ELF-1 (cell line): Measurements from ENCODE around the gene SH3RF2.

Experiments
- DNase-seq: peaks from one replicate; pipeline ENCODE4 v3.0.0-alpha.2; 2016; ENCODE audit warnings: low read depth, low spot score

SH3RF2 gene

DNA sequence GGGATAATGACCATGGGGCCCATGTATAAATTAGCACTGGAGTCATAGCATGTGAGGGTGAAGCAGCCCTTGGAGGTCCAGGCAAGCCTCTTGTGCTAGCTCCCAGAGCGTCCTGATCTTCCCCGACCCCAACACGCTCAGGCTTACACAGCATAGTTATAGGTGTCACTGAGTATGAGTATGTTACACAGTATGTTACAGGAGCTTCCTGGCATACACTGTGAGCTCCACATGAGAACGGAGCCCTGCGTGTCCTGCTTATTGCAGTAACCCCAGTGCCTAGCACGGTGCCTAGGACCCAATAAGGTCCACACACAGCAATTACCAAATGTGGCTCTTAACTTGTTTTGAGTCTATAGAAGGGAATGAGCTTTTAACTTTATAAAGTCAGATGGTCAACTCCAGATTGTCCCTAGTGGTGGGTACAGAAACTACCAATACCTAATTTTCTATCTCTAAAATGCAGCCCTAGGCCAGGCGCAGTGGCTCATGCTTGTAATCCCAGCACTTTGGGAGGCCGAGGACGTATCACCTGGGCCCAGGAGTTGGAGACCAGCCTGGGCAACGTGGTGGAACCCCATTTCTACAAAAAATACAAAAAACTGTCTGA lies 104.9 kb downstream of the SH3RF2 start:
- peak; percentile 25 for DNase-seq

- DNase-seq = no peak
Measured at GRCh38 chr5:146042628-146043279, 106.4 kb downstream of the SH3RF2 start.

- DNase-seq = no peak
Measured at GRCh38 chr5:146043722-146044121, 107.3 kb downstream of the SH3RF2 start.

- no peak for DNase-seq
Measured at GRCh38 chr5:146047396-146047795, 111.0 kb downstream of the SH3RF2 start.

GRCh38 chr5:146048994-146049703 lies 112.8 kb downstream of the SH3RF2 start:
- peak; percentile 63 for DNase-seq

DNA sequence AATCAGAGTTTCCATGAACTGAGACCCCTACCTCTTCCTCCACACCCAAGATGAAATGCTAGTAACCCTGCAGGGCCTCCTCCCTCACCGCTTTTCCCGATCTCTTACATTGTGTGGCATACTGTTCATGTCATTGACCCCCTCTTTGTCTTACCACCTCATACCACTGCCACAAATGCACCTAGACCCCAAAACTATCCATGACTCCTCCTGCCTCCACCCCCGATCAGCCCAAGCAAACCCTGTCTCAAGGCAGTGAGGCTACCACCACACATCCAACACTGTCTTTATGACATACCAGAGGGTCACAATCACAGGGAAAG lies 113.3 kb downstream of the SH3RF2 start:
- no peak for DNase-seq

DNA sequence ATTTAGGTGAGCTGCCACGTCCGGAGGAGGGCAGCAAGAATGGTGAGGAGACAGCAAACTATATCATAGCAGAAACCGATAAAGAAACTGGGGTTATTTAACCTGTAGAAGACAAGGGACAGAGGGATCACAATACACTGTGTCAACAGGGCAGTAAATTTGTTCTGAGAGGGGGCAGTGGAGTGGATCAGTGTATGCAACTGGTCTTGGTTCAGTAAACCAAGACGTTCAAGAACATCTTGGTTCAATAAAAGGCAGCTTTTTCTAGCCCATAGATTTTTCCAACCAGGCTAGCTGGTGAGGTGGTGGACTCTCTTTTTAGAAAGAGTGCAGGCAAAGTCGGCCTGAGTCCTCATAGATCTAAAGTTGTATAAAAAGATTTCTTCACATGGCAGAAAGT lies 113.7 kb downstream of the SH3RF2 start:
- no peak for DNase-seq

- DNase-seq = no peak
Measured at GRCh38 chr5:146051678-146052077, 115.3 kb downstream of the SH3RF2 start.

DNA sequence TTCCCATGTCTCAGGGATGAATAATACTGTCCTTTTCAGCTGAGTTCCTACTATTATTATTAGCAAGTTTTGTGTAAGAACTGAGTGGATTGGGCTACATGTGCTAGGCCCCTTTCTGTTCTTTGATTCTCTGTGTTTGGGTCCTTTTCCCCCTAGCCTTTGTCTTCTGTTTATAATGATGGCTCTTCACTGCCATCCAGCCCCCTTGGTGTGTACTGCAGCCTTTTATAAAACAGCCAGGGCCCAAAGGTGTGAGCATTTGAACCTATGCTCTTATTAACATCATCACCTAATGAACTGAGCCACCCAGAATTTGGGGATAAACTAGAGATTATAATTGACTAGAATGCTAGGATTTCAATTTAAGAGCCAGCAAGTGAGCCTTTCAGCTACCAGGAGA lies 116.4 kb downstream of the SH3RF2 start:
- no peak for DNase-seq

- DNase-seq = no peak
Measured at GRCh38 chr5:146055432-146055831, 119.1 kb downstream of the SH3RF2 start.

- DNase-seq = no peak
Measured at GRCh38 chr5:146059460-146060220, 123.3 kb downstream of the SH3RF2 start.

DNA sequence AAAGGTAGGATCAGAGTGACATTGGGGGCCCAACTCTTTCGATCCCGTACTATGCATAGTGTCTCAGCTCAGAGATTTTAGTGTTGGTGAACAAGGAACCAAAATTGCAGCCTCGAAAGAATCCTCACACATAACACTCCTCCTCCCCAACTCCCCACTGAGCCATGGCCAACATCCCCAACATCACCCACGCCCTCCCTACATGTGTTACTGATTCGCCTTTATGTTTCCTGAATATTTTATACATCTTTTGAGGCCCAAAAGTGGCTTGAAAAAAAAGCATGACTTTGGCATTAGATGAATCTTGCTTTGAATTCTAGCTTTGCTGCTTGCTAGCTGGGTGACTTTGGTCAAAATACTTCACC lies 123.8 kb downstream of the SH3RF2 start:
- DNase-seq = no peak

- no peak for DNase-seq
Measured at GRCh38 chr5:146066968-146067367, 130.6 kb downstream of the SH3RF2 start.

DNA sequence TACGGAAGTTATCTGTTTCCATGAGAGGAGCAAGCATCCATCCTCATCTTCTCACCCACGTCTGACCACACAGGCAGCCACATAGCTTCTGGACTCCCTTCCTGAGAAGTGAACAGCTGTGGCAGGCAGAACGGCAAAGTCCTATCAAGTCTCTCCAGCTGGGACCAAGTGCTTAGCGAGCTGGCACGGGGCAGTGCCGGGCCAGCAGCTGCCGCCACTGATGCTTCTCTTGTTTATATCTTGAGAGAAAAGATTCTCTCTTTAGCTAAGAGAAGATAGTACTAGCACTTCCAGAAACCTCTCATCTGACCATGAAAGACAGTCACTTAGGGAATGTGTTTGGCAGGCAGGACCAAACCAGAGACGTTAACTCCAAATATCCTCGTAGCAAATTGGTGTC lies 131.8 kb downstream of the SH3RF2 start:
- DNase-seq = no peak

DNA sequence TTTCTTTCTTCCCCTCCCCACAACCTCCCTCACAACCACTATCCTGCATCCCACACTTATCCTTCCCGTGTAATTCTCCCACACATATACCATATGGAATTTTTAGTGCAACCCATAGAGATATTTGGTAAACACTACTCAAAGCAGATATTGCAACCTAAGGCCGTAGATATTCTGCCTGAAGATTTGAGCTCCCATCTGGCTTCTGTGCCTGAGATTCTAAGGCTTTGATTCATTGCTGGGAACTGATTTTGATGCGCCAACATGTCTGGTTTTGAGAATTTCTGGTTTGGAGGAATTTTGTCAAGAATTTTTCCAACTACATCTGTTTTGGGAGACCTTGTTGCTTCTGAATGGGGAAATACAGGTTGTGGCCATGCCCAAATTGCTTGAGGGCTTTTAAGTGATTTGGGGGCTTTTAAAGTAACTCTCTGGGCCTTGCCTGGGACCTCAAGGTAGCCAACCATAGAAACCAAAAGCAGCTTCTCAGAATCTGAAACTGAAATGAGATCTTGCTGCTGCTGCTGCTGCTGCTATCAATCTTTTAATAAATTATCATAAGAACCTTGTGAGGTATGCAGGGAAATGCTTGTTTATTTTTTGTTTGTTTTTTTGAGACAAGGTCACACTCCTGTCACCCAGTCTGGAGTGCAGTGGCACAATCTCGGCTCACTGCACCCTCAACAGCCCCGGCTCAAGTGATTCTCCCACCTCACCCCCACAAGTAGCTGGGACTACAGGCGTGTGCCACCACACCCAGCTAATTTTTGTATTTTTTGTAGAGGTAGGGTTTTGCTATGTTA lies 132.8 kb downstream of the SH3RF2 start:
- DNase-seq = no peak

DNA sequence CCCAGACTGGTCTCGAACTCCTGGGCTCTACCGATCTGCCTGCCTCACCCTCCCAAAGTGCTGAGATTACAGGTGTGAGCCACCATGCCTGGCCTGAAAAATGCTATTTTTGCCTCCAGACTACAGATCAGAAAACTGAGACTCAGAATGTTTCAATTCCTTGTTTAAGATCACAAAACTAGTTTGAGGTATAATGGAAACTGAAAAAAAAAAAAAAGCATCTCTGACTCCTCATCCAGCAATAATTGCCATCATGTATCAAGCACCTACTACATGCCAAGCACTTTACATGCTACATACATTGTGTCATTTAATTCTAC lies 133.4 kb downstream of the SH3RF2 start:
- DNase-seq = no peak

GRCh38 chr5:146070746-146071145 lies 134.4 kb downstream of the SH3RF2 start:
- no peak for DNase-seq

GRCh38 chr5:146071171-146071570 lies 134.8 kb downstream of the SH3RF2 start:
- no peak for DNase-seq

DNA sequence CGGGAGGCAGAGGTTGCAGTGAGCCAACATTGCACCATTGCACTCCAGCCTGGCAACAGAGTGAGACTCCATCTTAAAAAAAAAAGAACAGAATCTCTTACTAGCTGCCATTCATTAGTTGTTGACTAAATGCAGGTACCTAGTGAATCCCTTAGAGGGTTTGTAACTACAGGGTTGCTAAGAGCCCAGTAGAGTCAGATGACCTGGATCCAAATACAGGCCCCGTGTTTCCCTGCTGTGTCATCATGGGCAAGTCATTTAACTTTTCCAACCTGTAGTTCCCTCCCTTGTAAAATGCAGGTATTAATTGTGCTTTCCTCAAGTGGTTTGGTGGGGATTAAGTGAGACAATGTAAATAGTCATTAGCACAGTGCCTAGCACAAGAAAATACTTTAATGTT lies 136.2 kb downstream of the SH3RF2 start:
- DNase-seq = peak; percentile 15

DNA sequence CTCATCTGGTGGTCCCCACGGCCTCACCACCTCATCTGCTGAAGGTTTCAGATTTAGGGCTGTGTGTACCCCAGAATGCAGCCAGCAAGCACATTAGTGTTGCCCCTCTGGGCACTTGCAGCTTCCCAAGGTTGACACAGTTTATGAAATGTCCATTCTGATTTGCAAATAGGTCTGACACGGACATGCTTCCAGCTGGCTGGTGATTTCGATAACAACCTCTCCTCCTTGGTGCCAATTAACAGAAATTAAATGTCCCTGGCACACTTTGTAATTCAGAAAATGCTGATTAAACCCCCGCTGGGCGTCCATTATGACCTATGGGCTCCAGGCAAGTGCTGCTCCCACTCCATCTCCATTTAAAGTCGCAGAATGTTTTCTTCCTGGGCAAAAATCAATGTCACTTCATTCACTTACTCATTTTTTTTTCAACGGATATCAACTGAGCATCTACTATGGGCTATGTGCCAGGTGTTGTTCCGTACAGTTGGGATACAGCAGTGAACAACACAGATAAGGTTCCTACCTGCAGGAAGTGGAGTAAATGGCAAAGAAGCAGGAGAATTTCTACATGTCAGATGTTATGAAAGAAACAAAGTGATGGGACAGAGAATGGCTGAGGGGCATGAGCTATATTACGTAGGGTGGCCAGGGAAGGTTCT lies 137.0 kb downstream of the SH3RF2 start:
- peak; percentile 47 for DNase-seq

DNA sequence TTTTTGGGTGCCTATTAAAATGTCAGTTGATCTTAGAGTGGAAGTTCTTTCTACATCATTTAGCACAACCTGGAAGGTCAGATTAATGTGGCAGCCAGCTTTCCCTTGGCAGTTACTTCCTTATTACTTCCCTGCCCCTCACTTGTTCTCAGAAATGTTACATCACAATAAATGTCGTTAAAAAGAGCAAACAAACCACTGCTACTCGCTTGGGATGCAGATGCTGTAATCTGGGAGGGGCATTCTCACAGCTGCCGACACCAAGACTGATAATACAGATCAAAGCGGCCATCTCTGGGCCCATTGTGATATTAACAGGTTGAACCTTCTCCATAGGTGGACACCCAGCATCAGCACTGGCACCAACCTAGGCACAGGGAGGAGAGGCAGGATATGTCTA lies 139.7 kb downstream of the SH3RF2 start:
- DNase-seq = no peak
